MCF 10A (cell line): ENCODE data around the gene NR2C2. TPM values are rescaled to one million over a fixed set of nuclear protein-coding genes. Genes with fewer than 3 reads are reported as not detected.

Experiments
- BruUV-seq: library from RNA; stranded (reverse); fragments of 400-500 nt; replicated peaks from 2 replicates; lab custom pipeline; 2021; lab: Mats Ljungman, UMichigan
- CTCF ChIA-PET: fragments of 300-600 bp; sonication (Branson Sonifier 250); formaldehyde crosslinking; extraction: SDS; loops from one replicate; lab custom pipeline; 2021; ENCODE audit warnings: antibody characterized with exemption, inconsistent platforms; lab: Yijun Ruan, JAX
- POLR2A ChIA-PET: fragments of 300-600, 350-650 bp; sonication (Branson Sonifier 250); formaldehyde crosslinking; extraction: SDS; loops from one replicate; lab custom pipeline; 2020; ENCODE audit warnings: antibody characterized with exemption, inconsistent platforms; lab: Yijun Ruan, JAX
- DNase-seq: peaks from one replicate; pipeline ENCODE4 v3.0.0-alpha.2; 2018; ENCODE audit not compliant: unreplicated experiment
- H3K27ac Mint-ChIP-seq: one replicate; pipeline ENCODE4 v1.8.0; 2022; ENCODE audit warnings: mild to moderate bottlenecking, low read depth, mixed read lengths; ENCODE audit not compliant: unreplicated experiment
- H3K27me3 Mint-ChIP-seq: one replicate; pipeline ENCODE4 v1.8.0; 2022; ENCODE audit warnings: mixed read lengths; ENCODE audit not compliant: insufficient read depth, unreplicated experiment
- H3K36me3 Mint-ChIP-seq: one replicate; pipeline ENCODE4 v1.8.0; 2022; ENCODE audit warnings: mild to moderate bottlenecking, moderate library complexity, mixed read lengths; ENCODE audit not compliant: insufficient read depth, unreplicated experiment
- H3K4me1 Mint-ChIP-seq: one replicate; pipeline ENCODE4 v1.8.0; 2022; ENCODE audit warnings: mixed read lengths; ENCODE audit not compliant: insufficient read depth, unreplicated experiment
- H3K4me3 Mint-ChIP-seq: one replicate; pipeline ENCODE4 v1.8.0; 2022; ENCODE audit warnings: mild to moderate bottlenecking, moderate library complexity, mixed read lengths; ENCODE audit not compliant: unreplicated experiment
- H3K9me3 Mint-ChIP-seq: one replicate; pipeline ENCODE4 v1.8.0; 2022; ENCODE audit warnings: mixed read lengths; ENCODE audit not compliant: unreplicated experiment
- CTCF ChIP-seq: fragments of 200-600 bp; IDR thresholded peaks from one replicate; pipeline ENCODE4 v1.8.0; 2022; ENCODE audit warnings: antibody characterized with exemption, mild to moderate bottlenecking; ENCODE audit not compliant: unreplicated experiment
- intact Hi-C: fragments of 100-400 bp; cut with micrococcal nuclease; formaldehyde crosslinking; loops from 2 replicates; pipeline ENCODE4 v1.14.1; 2022
- total RNA-seq: library from RNA; stranded (reverse); gene quantifications from 2 replicates; pipeline ENCODE4 v1.2.3, GENCODE V29; 2022

The NR2C2 gene
- total RNA-seq, 1 experiment from 2014 or later, result 42.4 TPM

- no TSS peak for BruUV-seq
- ChIA-PET POLR2A (interaction anchor here (0.6 to 1.1 kb wide), 3 partner anchors 102 to 416 kb away, joined by 3 to 4 read pairs (median 4); no protein-coding TSS in a partner anchor), CTCF (interaction anchor here (0.6 to 9.4 kb wide), 50 partner anchors 10 to 1568 kb away, joined by 3 to 94 read pairs (median 4); partner anchors contain the start of genes C3orf20, LSM3 and XPC)
- intact Hi-C loops, result loop anchor here (1.0 to 5.0 kb wide), 6 partner anchors 131 to 720 kb away; no protein-coding TSS in a partner anchor
- Mint-ChIP-seq H3K27me3 (peaks cover 17% of the 10 kb centered on the region), H3K4me1 (no peaks in the 10 kb centered on the region), H3K36me3 (no peaks in the 10 kb centered on the region), H3K9me3 (no peaks in the 10 kb centered on the region), H3K27ac (no peak overlapping the region), H3K4me3 (no peak overlapping the region)
- DNase-seq, result no peak
- TF ChIP-seq CTCF, result no peak
Measured at GRCh38 chr3:14921811-14922705, 25.3 kb upstream of the NR2C2 start.

- Mint-ChIP-seq H3K4me1 (no peaks in the 10 kb centered on the region), H3K4me3 (no peak overlapping the region), H3K9me3 (no peaks in the 10 kb centered on the region), H3K36me3 (no peaks in the 10 kb centered on the region), H3K27ac (no peak overlapping the region), H3K27me3 (peaks cover 9% of the 10 kb centered on the region)
- POLR2A ChIA-PET, result no interaction called here
- DNase-seq, result no peak
- CTCF ChIA-PET, result interaction anchor here (0.9 to 9.4 kb wide), 11 partner anchors 10 to 719 kb away, joined by 3 to 94 read pairs (median 6); partner anchors contain the start of genes C3orf20 and NR2C2
- intact Hi-C loops, result loop anchor here (5.0 kb wide), 1 partner anchor 721 kb away; no protein-coding TSS in a partner anchor
- no peak for TF ChIP-seq CTCF
- no TSS peak for BruUV-seq
Measured at GRCh38 chr3:14922863-14923262, 24.5 kb upstream of the NR2C2 start.

- Mint-ChIP-seq H3K36me3 (no peaks in the 10 kb centered on the region), H3K27ac (no peak overlapping the region), H3K9me3 (no peaks in the 10 kb centered on the region), H3K27me3 (peaks cover 3% of the 10 kb centered on the region), H3K4me1 (no peaks in the 10 kb centered on the region), H3K4me3 (no peak overlapping the region)
- TF ChIP-seq CTCF, result no peak
- CTCF ChIA-PET, result interaction anchor here (0.6 to 4.4 kb wide), 15 partner anchors 9 to 719 kb away, joined by 3 to 32 read pairs (median 4); partner anchors contain the start of gene NR2C2
- BruUV-seq, result no TSS peak
- DNase-seq, result no peak
- intact Hi-C loops, result loop anchor here (5.0 kb wide), 1 partner anchor 721 kb away; no protein-coding TSS in a partner anchor
- POLR2A ChIA-PET, result interaction anchor here (1.1 kb wide), 1 partner anchor 73 kb away, joined by 4 read pairs; no protein-coding TSS in a partner anchor
Measured at GRCh38 chr3:14923476-14923875, 23.9 kb upstream of the NR2C2 start.
